Transverse colon (tissue), 4 donors: ENCODE results near the gene NACA2. TPM values are rescaled to one million over a fixed set of nuclear protein-coding genes. Genes with fewer than 3 reads are reported as not detected.

Experiments
- DNase-seq: peaks from one replicate; pipeline ENCODE4 v3.0.0-alpha.2; 2019
- H3K27ac ChIP-seq, 4 donors: fragments of 200-600 bp; sonication (generic); 2 replicates each; pipeline ENCODE4 v1.5.1; 2016 to 2018; ENCODE audit warnings: inconsistent platforms in 4 of 4
- H3K27me3 ChIP-seq: fragments of 200-600 bp; sonication (generic); 2 replicates; pipeline ENCODE4 v1.5.1; 2017; ENCODE audit warnings: inconsistent platforms
- H3K36me3 ChIP-seq, 4 donors: fragments of 200-600 bp; sonication (generic); 2 replicates each; pipeline ENCODE4 v1.5.1; 2017 to 2019; ENCODE audit warnings: inconsistent platforms in 4 of 4
- H3K4me1 ChIP-seq, 4 donors: fragments of 200-600 bp; sonication (generic); 2 replicates each; pipeline ENCODE4 v1.5.1; 2017 to 2020; ENCODE audit warnings: inconsistent platforms in 4 of 4
- H3K4me3 ChIP-seq, 4 donors: fragments of 200-600 bp; sonication (generic); 1 replicate in 1 of 4; 2 replicates in 3 of 4; pipeline versions ENCODE4 v1.5.1 to v1.6.1; 2017 to 2019; ENCODE audit warnings: inconsistent platforms in 4 of 4
- H3K9me3 ChIP-seq, 2 donors: fragments of 200-600 bp; sonication (generic); 2 replicates each; pipeline ENCODE4 v1.5.1; 2017 to 2019; ENCODE audit warnings: inconsistent platforms in 2 of 2
- CTCF ChIP-seq, 5 experiments: fragments of 200-600 bp in 3 of 5; fragments of 450-650 bp in 2 of 5; sonication (generic) in 3 of 5; IDR thresholded peaks; 1 replicate in 2 of 5; 2 replicates in 3 of 5; pipeline ENCODE4 v1.5.1; 2016 to 2017; ENCODE audit warnings: antibody characterized with exemption in 5 of 5, inconsistent platforms in 3 of 5, mild to moderate bottlenecking in 2 of 5, moderate library complexity in 1 of 5
- EP300 ChIP-seq: sonication (generic); formaldehyde crosslinking; IDR thresholded peaks from one replicate; pipeline ENCODE4 v1.6.1; 2017; ENCODE audit warnings: antibody characterized with exemption, low read depth
- POLR2A ChIP-seq: fragments of 450-650 bp; IDR thresholded peaks from one replicate; pipeline ENCODE4 v1.6.1; 2016; ENCODE audit warnings: antibody characterized with exemption, mild to moderate bottlenecking, moderate library complexity
- POLR2AphosphoS5 ChIP-seq, 3 donors: sonication (generic); formaldehyde crosslinking; IDR thresholded peaks; one replicate each; pipeline ENCODE4 v1.6.1; 2016; ENCODE audit warnings: antibody characterized with exemption in 3 of 3
- WGBS, 2 donors: methylation state at CpG; one replicate each; pipeline ENCODE4 v1.1.5; 2018; ENCODE audit warnings: low coverage in 1 of 2; 5-methylcytosine and 5-hydroxymethylcytosine counted together
- in situ Hi-C, 4 donors: fragments of 200-750 bp; cut with MboI; loops; one replicate each; pipeline versions ENCODE4 v1.15.0 to v1.15.1; 2017; ENCODE audit warnings: low sequenced_read_pairs in 3 of 4, low pct_ligation_motif_present in 1 of 4, low pct_unique_long_range_greater_than_20kb in 1 of 4
- intact Hi-C: fragments of 100-400 bp; cut with DNase I; formaldehyde crosslinking; loops from one replicate; pipeline ENCODE4 v1.15.1; 2023; ENCODE audit warnings: low total_unique reads
- total RNA-seq, 4 donors: library from RNA; depleted of rRNA; stranded (reverse); fragments of >200 nt; gene quantifications; one replicate each; pipeline ENCODE4 v1.1.0, GENCODE V29; 2016

Gene NACA2
- total RNA-seq, 4 donors from 2014 or later, result not detected

- Histone ChIP-seq H3K4me3 (no peak overlapping the region), H3K27me3 (peaks cover 59% of the 10 kb centered on the region), H3K4me1 (no peaks in the 10 kb centered on the region), H3K9me3 (no peaks in the 10 kb centered on the region), H3K27ac (no peak overlapping the region), H3K36me3 (no peaks in the 10 kb centered on the region)
- 43% methylated on average over 7 of the region's 7 CpGs; no CpG with 5 or more reads in 1 of the 2 donors for WGBS, 2 donors
- in situ Hi-C loops (no loop called here), intact Hi-C loops (no loop called here)
- TF ChIP-seq POLR2AphosphoS5 (IDR thresholded peaks at IDR 0.05), result no peak
- TF ChIP-seq EP300, result no peak
- DNase-seq, result no peak
Observed at GRCh38 chr17:61593426-61593825, 2.4 kb upstream of the NACA2 start.

DNA sequence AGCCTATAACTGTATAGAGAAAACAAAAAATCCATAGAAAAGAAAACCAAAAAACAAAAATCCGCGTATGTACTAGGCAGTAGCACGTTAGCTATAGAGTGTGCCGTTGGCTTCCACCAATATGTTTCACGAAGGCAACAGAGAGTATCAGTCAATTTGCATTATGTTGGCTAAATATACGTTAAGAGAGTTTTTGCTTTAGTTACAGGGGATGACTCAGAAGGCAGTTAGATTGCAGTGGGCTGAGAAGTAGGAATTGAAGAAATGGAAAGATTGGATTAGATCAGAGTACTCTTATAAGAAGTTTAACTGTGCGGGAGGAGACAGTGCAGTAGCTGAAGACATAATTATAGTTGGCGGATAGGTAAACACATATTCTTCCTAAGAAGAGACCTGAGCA is 911 bp upstream of the NACA2 start:
- TF ChIP-seq CTCF (IDR thresholded peaks at IDR 0.05) (no peak), POLR2AphosphoS5 (IDR thresholded peaks at IDR 0.05) (no peak), EP300 (no peak), POLR2A (no peak)
- WGBS, 2 donors, result 84 to 90% methylated on average over 8 of the region's 8 CpGs

GRCh38 chr17:61589990-61590389 is 1.0 kb downstream of the NACA2 start:
- H3K9me3 ChIP-seq, result no peaks in the 10 kb centered on the region
- 93 to 94% methylated on average over 2 to 5 of the region's 5 CpGs for WGBS, 2 donors
- TF ChIP-seq CTCF (IDR thresholded peaks at IDR 0.05), result no peak
- no peaks in the 10 kb centered on the region for H3K36me3 ChIP-seq
- H3K27ac ChIP-seq, result no peak overlapping the region
- intact Hi-C loops (no loop called here), in situ Hi-C loops (no loop called here)
- no peak overlapping the region for H3K4me3 ChIP-seq
- peaks cover 37% of the 10 kb centered on the region for H3K27me3 ChIP-seq
- DNase-seq, result no peak
- no peaks in the 10 kb centered on the region for H3K4me1 ChIP-seq

More for the DNA sequence above, 911 bp upstream of the NACA2 start:
- Histone ChIP-seq H3K36me3 (no peaks in the 10 kb centered on the region), H3K4me3 (no peak overlapping the region), H3K9me3 (no peaks in the 10 kb centered on the region), H3K27ac (no peak overlapping the region), H3K27me3 (peaks cover 51% of the 10 kb centered on the region), H3K4me1 (no peaks in the 10 kb centered on the region)
- no peak for DNase-seq
- in situ Hi-C loops (no loop called here), intact Hi-C loops (no loop called here)

- 65 to 90% methylated on average over 4 of the region's 4 CpGs for WGBS, 2 donors
- in situ Hi-C loops, result no loop called here
Observed at GRCh38 chr17:61587807-61588660, 3.0 kb downstream of the NACA2 start.

More at GRCh38 chr17:61587807-61588660, 3.0 kb downstream of the NACA2 start:
- Histone ChIP-seq H3K4me3 (no peak overlapping the region), H3K27me3 (peaks cover 31% of the 10 kb centered on the region), H3K4me1 (no peaks in the 10 kb centered on the region), H3K27ac (no peak overlapping the region), H3K36me3 (no peaks in the 10 kb centered on the region), H3K9me3 (no peaks in the 10 kb centered on the region)
- intact Hi-C loops, result no loop called here
- TF ChIP-seq POLR2A (no peak), CTCF (IDR thresholded peaks at IDR 0.05) (no peak), POLR2AphosphoS5 (IDR thresholded peaks at IDR 0.05) (no peak), EP300 (no peak)
- DNase-seq, result no peak
